Activated naive CD4-positive, alpha-beta T cell treated with Interleukin-2 at 50 U/mL for 16 hours (primary cell): ENCODE results near the gene CD7.
A peak's percentile ranks its signal among the peaks of the same experiment; 100 is the strongest.

Source experiments
- DNase-seq: peaks from one replicate; pipeline ENCODE4 v3.0.0-alpha.2; 2020

Gene CD7

DNA sequence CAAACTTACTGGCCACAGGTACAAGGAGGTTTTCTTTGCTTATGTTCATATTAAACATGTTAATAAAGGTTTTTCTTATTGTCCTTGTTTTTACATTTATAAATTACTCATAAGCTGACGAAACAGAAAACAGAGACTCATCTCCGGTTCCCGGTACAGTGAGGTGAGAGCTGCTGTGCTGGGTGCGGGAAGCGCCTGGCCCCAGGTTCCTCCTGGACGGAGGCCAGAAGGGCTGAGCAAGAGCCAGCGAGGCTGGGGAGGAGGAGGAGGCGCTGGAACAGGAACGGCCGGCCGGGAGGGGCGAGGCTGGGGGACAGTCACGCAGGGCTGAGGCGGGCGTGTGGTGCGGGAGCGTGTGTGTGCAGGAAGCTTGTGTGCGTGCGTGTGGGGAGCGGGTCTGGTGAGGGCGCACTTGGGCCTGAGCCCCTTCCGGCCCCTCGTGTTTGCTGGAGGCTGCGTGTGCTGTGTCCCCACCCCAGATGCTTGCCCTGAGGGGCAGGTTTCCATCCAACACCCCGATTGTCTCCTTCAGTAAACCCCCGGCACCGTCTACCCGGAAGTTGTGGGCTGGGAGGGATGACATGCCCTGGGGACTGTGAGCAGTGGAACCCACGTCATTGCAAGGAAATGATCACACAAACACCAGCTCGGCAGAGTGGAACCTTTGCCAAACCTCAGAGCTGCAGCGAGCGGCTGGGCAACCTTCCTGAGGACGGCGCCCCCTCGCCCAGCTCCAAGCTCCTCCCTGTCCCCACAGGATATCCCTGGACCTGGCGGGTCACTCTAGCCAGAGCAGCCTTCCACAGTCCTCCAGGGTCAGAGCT is 19.5 kb downstream of the CD7 start:
- peak; percentile 93 for DNase-seq

DNA sequence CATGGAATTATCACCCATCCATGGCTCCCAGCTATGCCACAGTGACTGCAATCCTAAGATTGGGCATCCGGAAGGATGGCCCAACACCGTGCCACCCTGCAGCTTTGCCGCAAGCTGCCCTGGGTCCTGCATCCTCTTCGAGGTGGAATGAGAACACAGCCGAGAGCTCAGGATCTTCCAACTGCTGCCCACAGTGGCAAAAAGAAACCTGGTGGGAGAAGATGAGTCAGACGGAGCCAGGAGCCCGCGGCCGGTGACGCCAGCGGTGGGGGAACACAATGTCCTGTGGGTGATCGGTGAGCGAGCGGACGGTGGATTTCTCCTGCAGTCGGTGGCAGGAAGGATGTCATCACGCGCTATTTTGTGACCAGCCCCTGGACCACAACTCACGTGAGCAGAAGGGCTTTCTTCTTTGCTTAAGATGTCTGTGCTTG is 20.1 kb downstream of the CD7 start:
- peak; percentile 88 for DNase-seq

DNA sequence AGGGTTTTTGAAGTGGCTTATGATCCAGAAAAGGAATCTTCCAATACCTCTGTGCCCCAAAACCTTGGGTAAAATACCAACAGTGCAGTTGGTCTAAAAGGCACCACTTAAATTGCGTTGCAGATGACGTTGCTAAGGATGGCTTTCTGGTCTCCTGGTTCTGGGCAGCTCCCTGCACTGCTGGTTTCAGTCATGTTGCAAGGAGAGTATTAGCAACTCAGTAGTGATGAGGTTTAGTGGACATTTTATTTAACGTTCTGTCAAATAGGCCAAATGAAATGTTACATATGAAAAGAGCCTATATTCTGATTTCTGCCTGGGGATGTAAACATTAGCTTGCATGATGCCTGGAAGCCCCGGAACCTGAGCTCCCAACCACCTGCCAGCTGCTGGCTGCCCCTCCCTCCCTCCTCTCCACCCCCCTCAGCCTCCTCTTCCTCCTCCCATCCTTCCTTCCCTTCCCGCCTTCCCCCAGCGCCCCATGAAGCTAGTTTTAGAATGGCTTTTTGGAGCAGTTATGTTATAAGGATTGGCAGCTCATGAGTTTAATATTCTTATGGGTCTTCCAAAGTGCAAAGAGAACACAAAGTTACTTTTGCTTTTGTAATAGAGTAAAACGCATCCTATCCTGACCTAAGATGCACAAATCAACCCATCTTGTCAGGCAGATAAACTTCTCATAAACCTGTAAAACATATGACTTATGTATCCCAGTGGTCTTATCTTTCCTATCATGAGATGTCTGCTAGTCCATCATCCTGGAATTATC is 20.7 kb downstream of the CD7 start:
- DNase-seq, result no peak

- DNase-seq, result no peak
These were observed 22.0 kb downstream of the CD7 start for GRCh38 chr17:82295472-82295814.

DNA sequence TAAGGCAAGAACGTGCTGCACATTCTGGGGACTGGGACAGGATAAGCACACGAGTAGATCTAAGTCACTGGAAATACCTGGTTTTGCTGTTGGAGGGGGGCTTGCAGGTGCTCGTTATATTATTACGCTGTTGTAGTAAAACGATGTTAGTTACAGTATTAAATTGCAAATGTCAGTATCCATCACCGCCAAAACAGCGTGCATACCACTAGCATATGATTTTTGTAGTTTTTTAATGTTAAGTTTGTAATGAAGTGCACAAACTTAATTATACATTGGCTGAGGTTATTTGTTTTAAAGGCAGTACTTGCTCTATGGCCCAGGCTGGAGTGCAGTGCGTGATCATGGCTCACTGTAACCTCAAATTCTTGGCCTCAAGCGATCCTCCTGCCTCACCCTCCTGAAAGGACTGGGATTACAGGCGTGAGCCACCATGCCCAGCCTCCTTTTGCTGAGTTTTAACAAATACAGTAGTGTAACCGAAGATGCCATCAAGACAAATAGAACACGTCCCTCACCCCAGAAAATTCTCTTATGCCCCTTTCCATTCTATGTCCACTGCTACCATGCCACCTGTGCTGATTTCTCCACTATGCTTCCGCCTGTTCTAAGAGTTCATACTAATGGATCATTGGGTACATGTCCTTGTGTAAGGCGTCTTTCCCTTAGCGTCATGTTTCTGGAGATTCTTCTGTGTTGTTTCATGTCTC is 23.2 kb downstream of the CD7 start:
- DNase-seq, result no peak

DNA sequence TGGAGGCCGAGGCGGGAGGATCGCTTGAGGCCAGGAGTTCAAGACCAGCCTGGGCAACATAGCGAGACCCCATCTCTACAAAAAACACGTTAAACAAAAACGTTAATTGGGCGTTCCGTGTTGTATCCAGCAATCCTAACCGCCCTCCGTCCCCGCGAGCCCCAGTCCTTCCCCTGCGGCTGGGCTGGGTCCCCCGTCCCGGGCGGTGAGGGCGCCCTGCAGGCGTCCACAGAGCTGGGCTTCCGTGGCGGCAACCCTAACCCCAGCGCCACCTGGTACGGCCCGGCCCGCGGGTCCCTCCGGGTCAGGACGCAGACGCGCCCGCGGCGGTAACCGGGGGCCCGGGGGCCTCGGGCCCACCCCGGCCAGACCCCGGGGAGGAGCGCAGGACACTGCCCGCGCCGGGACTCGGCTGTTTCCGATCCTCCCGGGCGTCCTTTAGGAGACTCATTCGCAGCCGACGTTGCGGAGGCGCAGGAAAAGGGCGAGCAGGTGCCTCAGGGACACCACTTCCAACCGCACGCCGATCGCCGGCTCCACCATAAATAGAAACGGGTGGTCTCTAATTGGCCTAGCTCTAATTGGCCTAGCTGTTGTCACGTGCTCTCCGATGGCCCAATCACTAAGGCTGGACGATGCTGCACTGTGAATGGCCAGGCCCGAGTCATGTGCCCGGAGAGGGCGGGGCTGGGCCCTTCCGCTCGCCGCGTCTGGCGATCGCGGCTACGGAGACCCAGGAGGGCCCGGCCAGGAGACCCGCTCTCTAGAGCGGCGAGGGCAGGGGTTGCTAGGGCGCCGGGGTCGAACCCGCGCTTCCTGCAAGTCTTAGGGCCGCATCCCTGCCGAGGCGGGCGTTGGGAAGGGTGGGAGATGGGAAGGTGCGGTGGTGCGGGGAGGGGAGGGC is 24.9 kb downstream of the CD7 start:
- peak; percentile 92 for DNase-seq

DNA sequence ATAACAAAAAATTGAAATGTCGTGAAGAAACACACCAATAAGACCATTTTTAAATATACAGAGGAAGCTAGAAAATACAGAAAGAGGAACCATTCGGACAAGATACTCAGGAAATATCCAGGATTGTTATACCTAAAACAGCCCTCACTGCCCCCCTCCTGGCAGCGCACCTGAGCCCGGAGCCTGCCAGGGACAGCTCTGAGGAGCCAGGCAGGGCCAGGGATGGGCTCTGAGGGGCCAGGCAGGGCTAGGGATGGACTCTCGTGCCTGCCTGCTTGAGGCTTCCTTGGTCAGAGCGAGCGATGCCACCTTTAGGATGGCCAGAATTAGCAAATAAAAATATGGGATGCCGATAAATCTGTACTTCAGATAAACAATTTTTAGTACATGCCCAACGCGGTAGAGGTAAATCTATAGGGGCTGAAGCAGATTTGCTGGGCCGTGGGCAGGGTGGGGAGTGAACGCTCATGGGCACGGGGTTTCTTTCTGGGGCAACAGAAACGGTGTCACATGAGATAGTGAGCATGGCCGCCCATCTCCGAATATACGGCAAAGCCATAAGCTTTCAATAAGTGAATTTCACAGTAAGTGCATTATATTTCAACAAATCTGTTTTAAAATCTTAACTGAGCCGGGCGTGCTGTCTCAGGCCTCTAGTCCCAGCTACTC is 25.7 kb downstream of the CD7 start:
- DNase-seq, result no peak

GRCh38 chr17:82287868-82288801 is 29.3 kb downstream of the CD7 start:
- DNase-seq, result no peak

DNA sequence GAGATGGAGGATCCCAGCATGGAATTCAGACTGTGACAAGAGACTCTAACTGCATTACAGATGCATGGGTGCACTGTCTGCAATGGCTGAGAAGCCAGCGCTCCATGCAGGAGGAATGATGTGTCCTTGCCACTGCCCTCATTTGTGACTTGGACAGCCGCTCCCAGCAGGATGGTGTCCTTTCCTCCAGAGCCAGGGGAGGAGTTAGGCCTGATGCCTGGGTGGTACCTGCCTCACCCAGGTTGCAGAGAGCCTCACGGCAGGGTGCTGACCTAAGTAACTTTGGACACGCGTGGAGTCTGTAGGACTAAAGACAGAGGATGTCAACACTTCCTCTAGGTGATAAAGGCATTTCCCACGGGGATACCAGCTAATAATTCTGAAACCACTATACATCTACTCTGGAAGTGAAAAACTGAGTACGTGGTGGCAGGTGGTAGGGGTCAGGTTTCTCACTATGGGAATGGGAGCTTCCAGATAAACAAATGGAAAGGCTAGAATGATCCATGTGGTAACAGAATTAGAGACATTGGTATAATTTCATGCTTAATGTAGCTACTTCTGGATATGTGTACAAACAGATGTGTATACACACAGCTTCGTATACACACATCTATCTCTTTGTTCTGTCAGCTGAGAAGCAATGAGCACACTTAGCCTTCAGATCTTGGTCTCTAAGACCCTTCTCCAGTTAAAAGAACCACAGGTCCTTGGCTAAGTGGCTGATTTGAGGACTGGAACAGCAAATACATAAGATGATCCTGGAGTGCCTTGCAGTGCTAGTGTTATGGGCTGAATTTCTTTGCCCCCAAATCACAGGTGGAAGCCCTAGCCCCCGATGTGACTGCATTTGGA is 30.2 kb downstream of the CD7 start:
- DNase-seq, result no peak

DNA sequence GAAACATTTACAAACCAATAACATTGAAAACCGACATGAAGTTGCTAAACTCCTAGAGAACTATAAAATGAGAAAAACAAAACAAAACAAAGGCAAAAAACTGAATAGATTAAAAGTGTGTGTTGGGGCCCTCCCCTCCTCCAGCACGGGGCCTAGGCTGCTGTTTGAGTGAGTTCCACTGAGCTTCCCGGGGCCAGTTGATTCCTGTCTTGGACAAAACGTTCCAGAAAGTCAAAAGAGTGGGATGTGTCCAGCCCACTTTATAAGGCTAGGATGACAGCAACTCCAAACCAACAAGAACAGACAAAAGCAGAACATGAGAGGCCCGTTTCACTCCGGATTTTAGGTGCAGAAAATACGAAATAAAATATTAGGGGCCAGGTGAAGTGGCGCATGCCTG is 32.3 kb downstream of the CD7 start:
- DNase-seq, result no peak

DNA sequence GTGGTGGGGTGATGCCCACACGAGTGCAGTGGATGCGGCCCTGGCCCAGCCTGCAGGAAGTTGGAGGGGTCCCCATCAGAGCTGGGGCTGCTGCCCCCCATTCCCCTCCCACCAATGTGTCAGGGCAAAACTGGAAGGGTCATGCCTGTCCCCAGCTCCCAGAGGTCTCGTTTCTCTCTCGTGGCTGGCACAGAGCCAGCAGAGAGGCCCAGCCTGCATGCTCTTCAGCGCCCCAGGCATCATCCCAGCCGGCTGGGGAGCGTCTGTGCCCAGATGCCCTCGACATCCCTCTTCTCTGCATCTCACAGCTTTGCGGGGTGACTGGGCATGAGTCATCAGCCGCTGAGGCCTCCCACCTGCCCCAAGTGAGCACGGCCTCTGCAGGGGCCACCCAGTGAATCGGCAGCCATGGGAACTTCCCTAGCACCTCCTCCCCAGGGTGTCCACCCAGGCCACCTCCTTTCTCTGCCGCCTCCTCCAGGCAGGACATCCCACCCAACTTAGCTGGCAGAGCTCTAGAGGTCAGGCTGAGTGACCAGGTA is 34.1 kb downstream of the CD7 start:
- peak; percentile 74 for DNase-seq

DNA sequence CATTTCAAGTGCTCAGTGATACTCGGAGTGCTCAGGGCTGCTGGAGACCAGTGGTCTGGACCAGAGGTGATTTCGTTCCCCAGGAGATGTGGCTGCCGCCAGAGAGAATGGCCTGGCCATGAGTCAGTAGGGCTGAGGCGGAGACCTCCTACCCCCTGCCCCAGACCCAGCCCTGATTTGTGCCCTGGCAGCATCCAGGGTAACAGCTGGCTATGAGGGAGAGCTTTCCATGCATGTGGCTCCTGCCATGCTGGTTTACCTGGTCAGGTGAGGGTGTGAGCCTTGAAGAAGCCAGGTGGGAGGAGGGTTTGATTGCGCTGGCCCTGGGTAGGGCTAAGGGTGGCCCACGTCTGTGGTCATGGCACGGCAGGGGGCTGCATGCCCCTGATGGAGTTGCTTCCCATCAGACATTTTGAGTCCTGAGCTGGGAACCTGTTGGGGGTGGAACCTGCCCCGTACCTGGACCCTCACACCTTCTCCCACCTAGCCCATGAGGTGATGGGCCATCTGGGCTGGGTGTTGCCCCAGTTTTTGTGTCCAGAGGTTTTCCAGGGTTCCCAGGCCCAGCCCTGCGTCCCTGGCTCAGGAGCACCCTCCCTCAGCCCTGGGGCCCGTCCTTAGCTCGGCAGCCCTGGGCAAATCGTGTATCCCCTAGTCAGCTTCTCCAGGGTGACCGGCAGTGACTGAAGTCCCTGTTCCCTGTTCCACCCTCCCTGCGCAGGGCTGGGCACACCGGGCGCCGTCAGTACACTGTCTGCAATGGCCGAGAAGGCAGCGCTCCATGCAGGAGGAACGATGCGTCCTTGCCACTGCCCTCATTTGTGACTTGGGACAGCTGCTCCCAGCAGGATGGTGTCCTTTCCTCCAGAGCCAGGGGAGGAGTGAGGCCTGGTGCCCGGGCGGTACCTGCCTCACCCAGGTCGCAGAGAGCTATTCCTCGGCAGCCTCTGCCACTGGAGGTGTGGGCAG is 34.9 kb downstream of the CD7 start:
- DNase-seq, result no peak

DNA sequence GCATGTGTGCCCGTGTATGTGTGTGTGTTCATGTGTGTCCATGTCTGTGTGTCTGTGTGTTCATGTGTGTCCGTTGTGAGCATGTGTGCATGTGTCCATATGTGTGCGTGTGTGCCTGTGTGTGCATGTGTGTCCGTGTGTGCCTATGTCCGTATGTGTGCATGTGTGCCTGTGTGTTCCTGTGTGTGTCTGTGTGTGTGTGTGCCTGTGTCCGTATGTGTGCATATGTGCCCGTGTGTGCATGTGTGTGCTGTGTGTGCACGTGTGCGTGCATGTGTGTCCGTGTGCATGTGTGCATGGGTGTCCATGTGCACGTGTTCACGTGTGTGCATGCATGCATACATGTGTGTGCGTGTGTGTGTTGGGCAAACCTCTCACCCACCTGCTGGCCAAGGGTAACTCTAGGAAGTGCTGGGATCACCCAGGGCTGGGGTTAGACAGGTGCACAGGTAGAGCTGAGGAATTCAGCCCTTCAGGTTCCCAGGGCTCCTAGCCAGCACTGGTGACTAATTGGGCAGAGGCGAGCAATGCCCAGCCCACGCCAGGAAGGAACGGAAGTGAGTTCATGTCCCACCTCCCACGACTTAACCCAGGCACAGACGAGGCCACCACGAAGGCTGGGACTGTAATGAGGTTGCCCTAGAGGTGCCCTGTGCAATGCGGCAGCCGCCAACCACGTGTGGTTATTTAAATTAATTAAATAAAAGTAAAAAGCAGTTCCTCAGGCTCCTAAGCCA is 35.7 kb downstream of the CD7 start:
- DNase-seq, result peak; percentile 84

- no peak for DNase-seq
These were observed 36.3 kb downstream of the CD7 start for GRCh38 chr17:82281076-82281475.

DNA sequence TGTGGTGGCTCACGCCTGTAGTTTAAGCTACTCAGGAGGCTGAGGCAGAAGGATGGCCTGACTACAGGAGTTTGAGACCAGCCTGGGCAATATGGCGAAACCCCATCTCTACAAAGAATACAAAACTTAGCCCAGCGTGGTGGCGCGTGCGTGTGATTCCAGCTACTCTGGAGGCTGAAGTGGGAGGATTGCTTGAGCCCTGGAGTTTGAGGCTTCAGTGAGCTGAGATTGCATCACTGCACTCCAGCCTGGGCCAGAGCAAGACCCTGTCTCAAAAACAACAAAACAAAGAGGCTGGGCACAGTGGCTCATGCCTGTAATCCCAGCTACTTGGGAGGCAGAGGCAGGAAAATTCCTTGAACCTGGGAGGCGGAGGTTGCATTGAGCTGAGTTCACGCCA is 36.9 kb downstream of the CD7 start:
- DNase-seq, result no peak

GRCh38 chr17:82278786-82279391 is 38.5 kb downstream of the CD7 start:
- DNase-seq, result no peak

DNA sequence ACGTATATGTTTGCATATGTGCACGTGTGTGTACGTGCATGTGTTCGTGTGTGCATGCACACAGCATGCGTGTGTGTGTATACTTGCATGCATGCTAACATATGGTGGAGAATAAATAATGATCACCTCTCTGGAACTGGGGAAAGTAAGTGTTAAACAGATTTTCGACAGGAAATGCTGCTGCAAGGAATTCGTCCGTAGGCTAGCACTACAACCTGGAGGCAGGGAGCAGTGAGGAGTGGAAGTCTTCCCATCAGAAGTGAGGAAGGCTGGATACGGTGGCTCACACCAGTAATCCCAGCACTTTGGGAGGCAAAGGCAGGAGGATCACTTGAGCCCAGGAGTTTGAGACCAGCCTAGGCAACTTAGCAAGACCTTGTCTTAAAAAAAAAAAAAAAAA is 39.1 kb downstream of the CD7 start:
- DNase-seq, result no peak
